PC-9 (cell line): ENCODE measurements around the gene HMGB1.

Experiments
- EZH2 ChIP-seq: fragments of 200-600 bp; sonication (generic); IDR thresholded peaks from 2 replicates; pipeline ENCODE4 v1.8.0; 2017; ENCODE audit warnings: antibody characterized with exemption, low read depth
- TF ChIP-seq, protein P1 (sequence below): fragments of 200-600 bp; sonication (generic); conservative IDR thresholded peaks from 2 replicates; pipeline ENCODE4 v1.6.1; 2017; ENCODE audit warnings: mixed run types, antibody characterized with exemption, mild to moderate bottlenecking, moderate library complexity

GRCh38 chr13:30442926-30443325 is 22.8 kb downstream of the HMGB1 start:
- TF ChIP-seq, protein P1, sequence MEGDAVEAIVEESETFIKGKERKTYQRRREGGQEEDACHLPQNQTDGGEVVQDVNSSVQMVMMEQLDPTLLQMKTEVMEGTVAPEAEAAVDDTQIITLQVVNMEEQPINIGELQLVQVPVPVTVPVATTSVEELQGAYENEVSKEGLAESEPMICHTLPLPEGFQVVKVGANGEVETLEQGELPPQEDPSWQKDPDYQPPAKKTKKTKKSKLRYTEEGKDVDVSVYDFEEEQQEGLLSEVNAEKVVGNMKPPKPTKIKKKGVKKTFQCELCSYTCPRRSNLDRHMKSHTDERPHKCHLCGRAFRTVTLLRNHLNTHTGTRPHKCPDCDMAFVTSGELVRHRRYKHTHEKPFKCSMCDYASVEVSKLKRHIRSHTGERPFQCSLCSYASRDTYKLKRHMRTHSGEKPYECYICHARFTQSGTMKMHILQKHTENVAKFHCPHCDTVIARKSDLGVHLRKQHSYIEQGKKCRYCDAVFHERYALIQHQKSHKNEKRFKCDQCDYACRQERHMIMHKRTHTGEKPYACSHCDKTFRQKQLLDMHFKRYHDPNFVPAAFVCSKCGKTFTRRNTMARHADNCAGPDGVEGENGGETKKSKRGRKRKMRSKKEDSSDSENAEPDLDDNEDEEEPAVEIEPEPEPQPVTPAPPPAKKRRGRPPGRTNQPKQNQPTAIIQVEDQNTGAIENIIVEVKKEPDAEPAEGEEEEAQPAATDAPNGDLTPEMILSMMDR: no peak
- TF ChIP-seq EZH2: no peak
